HG02623 (cell line): ENCODE measurements around the gene SERPINA6.
"Not testable (repeated sequence)": the region's sequence is repeated elsewhere in the genome, so short reads cannot be mapped to it uniquely, and the experiment has no call there.

Experiments used
- ATAC-seq: cut with Tn5 transposase; IDR thresholded peaks from one replicate; pipeline ENCODE4 v1.9.1; 2021; ENCODE audit warnings: moderate library complexity; ENCODE audit not compliant: unreplicated experiment

SERPINA6 gene

DNA sequence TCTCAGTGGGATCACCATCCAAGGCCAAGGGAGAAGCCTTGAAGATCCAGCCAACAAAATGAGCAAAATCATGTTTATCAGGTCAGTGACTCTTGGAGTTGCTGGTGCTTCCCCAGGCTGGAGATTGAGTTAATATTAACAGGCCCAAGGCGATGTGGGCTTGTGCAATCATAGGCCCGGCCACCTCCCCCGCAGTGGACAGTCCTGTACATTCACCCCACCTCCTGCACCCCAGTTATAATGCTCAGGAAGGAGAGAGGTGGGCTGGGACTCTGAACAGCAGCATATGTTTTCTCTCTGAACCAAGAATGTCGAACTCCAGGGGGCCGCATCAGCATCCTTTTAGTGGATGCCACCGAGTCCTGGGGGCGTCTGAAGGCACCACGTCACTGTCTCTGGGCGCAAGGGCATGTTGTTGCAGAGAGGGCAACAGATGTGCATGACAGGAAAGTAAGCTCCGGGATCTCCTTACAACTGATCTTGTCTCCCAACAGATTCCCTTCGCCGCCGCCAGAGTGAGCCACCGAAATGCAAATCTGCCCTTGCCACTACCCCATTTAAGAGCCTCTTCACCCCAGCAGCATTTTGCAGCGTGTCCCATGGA lies 32.2 kb upstream of the SERPINA6 start:
- ATAC-seq, result no peak

GRCh38 chr14:94354638-94355185 lies 31.6 kb upstream of the SERPINA6 start:
- ATAC-seq, result no peak

GRCh38 chr14:94354190-94354589 lies 31.1 kb upstream of the SERPINA6 start:
- not testable (repeated sequence) for ATAC-seq

DNA sequence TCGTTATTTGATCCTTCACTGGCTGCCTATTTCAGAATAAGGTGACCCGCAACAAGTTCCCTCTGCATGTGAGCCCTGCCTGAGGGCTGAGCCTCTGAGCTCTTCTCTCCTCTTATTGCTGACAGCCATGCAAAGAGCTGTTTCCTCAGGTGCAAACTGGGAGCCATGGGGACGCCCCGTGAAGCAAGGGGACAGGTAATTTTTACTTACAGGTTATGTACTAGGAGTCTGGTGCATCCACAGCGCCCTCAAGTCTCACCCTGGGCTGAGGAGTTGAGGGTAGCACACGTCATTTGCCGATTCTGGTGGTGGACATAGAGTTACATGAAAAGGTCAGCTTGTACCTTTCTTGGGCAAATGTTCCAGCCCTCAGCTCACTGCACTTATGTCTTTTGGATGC lies 26.1 kb upstream of the SERPINA6 start:
- ATAC-seq, result no peak

- ATAC-seq, result no peak
These were observed 25.7 kb upstream of the SERPINA6 start for GRCh38 chr14:94348836-94349235.

DNA sequence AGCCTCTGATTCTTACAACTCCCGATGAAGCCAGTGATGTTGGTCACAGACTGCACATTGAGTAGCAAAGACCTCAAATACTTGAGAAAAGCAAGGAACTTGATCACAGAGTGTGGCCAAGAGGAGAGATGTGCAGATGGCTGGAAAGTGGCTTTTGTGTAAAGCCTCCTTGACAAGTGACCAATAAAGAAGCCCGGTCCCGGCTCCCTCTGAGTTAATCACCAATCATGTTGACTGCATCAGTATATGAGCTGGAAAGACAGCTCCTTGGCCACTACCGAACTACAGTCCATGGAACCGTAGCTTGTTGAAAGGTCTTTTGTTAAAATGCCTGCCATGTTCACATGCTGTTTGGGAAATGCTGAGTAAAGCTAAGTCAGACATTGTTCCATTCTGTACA lies 23.7 kb upstream of the SERPINA6 start:
- no peak for ATAC-seq

DNA sequence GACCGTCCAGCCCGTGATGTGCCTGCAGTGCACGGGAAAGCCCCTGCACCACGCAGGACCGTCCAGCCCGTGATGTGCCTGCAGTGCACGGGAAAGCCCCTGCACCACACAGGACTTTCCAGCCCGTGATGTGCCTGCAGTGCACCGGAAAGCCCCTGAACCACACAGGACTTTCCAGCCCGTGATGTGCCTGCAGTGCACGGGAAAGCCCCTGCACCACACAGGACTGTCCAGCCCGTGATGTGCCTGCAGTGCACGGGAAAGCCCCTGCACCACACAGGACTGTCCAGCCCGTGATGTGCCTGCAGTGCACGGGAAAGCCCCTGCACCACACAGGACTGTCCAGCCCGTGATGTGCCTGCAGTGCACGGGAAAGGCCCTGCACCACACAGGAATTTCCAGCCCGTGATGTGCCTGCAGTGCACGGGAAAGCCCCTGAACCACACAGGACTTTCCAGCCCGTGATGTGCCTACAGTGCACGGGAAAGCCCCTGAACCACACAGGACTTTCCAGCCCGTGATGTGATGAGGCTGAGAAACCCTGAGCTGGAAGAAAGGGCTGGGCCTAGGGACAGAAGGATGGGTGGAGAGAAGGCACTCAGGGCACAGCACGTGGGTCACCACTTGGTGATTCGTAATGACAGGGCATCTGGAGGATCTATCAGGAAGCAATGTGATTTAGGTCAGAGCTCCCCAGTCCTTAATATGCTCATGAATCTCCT lies 23.1 kb upstream of the SERPINA6 start:
- not testable (repeated sequence) for ATAC-seq

GRCh38 chr14:94345344-94346064 lies 22.4 kb upstream of the SERPINA6 start:
- ATAC-seq, result no peak

DNA sequence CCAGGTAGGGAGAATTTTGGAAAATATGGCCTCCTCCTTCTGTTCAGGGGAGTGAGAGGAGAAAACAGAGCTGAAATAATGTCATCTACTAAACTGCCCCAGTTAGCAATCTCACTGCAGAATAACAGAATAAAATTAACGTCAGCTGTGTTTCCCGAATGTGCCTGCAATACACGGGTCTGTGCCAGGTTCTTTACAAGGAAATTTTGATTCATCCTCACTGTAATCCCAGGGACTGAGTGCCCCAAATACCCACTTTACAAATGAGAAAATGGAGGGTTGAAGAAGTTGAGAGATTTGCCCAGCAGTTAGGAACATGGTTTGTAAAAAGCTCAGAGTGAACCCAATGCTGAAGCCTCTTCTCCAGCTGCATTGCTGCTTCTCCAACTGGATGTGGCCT lies 21.3 kb upstream of the SERPINA6 start:
- no peak for ATAC-seq

DNA sequence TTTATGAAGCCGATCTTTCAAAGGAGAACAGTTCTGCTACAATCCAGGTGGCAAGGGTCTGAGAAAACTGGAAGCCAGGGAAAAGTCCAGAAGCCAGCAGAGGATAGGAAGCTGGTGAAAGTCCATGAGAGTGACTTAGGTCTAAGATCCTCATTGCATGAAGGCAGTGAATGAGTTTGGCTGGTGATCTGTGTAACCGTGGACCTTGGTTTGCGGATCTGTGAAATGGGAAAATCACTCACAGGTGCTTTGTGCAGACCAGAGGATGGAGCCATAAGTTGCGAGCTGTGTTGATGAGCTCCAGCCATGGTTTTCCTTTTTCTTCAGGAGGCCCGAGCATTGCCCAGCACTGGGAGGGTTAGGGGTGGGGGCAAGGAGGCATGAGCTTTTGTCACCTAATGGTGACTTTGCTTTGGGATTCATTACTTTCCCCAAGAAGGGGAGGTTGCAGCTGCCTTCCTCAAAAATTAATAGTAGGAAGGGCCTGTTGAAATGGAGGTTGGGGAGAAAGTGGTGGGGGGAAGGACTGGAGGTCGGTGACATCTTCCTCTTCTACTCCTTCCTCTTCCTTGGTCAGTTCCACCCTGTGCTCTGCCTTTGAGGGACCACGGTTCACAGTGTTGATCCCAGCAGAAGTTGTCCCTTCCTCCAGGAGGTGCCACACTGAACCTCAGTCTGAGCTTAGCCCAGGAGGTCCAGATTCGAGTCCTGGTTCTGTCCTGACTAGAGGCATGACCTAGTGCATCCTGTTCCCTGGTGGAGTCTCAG lies 20.3 kb upstream of the SERPINA6 start:
- no peak for ATAC-seq

- ATAC-seq, result no peak
These were observed 19.3 kb upstream of the SERPINA6 start for GRCh38 chr14:94342334-94342934.

GRCh38 chr14:94341656-94342333 lies 18.7 kb upstream of the SERPINA6 start:
- ATAC-seq, result no peak

DNA sequence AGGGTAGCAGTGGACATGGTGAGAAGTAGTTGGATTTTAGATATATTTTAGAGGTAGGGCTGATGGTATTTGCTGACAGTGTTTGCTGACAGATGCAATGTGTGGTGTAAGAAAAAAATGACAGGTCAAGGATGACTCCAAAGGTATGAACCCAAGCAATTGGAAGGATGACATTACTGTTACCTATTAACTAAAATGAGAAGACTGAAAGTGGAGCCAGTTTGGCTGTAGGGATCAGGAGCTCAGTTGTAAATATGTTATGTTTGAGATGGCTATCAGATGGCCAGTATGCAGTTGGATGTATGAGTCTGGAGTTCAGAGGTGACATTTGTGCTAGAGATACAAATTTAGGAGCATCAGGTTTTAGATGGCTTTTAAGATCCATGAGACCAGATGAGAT lies 17.4 kb upstream of the SERPINA6 start:
- ATAC-seq, result no peak

DNA sequence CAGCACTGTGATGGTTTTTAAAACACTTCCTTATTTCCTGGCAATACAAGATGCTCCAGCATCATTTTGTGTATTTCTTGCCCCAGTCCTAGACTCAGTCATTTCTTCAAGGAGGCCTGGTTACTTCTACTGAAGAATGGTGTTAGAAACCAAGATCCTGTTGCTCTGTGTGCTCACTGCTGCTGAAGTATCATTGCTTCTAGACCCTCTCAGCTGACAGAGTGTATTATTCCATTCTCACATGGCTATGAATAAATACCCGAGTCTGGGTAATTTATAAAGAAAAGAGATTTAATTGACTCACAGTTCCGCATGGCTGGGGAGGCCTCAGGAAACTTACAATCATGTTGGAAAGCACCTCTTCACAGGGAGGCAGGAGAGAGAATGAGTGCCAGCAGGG lies 14.9 kb upstream of the SERPINA6 start:
- no peak for ATAC-seq

GRCh38 chr14:94337274-94337673 lies 14.1 kb upstream of the SERPINA6 start:
- ATAC-seq, result no peak

DNA sequence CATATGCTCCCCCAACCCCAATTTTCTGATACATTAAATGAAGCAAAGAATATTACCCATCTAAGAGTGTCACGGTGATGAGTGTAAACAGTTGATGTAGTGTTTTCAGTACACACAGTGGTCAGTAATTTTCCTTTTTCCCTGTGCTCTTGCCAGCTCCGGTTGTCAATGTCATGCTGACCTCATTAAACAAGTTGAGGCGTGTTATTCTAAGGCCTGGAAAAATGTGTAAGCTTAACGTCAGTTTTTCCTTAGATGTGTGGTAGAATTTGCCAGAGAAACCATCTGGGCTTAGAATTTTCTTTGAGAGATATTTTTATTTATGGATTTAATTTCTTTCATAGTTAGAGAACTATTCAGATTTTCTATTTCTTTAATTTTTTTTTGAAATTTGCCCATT lies 11.7 kb upstream of the SERPINA6 start:
- ATAC-seq, result no peak

GRCh38 chr14:94332587-94332986 lies 9.5 kb upstream of the SERPINA6 start:
- no peak for ATAC-seq

GRCh38 chr14:94332063-94332583 lies 9.0 kb upstream of the SERPINA6 start:
- ATAC-seq, result no peak

DNA sequence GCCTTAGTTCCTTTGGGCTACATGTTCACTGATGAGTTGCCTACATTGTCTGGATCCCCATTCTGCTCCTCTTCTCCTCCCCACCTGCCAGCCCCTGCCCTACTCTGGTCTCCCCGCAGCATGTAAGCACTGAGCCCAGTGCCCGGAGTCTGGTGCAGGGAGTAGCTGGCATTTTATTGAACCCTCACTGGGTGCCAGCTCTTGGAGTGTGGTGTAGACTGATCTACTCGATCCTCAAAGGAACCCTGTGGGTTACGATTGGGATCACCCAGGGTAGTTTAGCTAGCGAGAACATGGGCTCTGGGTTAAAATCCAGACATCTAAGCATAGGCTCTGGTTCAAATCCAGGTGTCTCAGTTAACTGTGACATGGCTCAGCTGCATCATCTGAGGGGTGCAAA lies 8.3 kb upstream of the SERPINA6 start:
- ATAC-seq, result no peak

- no peak for ATAC-seq
These were observed 7.7 kb upstream of the SERPINA6 start for GRCh38 chr14:94330857-94331256.
